Omental fat pad (tissue), 4 donors: ENCODE measurements around the gene KCTD16. TPM values are rescaled to one million over a fixed set of nuclear protein-coding genes. Genes with fewer than 3 reads are reported as not detected.

Experiments
- ATAC-seq: fragments of 150-250 bp; one replicate; pipeline ENCODE4 v1.9.1; 2016; ENCODE audit warnings: mild to moderate bottlenecking, moderate library complexity; ENCODE audit not compliant: low FRiP score
- DNase-seq: peaks from one replicate; pipeline ENCODE4 v3.0.0-alpha.2; 2019; ENCODE audit warnings: low spot score
- total RNA-seq, 4 donors: library from RNA; depleted of rRNA; stranded (reverse); fragments of >200 nt; gene quantifications; one replicate each; pipeline ENCODE4 v1.1.0, GENCODE V29; 2016
- TF ChIP-seq, protein P1 (sequence below), 3 donors: fragments of 450-650 bp; IDR thresholded peaks; one replicate each; pipeline ENCODE4 v1.5.1; 2016 to 2017; ENCODE audit warnings: antibody characterized with exemption in 3 of 3, mild to moderate bottlenecking in 3 of 3, moderate library complexity in 2 of 3

Gene KCTD16
- total RNA-seq, 4 donors from 2014 or later: 0.09 to 0.19 (median 0.16) TPM; not detected in 1

DNA sequence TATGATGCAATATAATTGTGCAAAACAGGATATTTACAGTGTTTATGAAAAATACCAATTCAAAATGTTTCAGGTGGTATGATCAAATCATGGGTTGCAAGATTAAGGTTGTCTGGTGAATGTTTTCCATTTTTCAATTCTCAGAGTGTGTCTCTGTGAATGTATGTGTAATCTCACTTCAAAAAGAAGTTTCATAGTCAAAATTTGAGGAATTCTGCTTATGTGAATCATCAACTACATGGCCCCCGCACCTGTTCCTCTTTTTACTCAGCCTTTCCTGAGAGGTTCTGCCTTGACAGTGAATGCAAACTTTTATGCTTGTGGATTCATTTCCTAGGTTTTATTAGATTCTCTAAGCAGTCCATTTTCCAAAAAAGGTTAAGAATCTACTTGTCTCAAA is 32.1 kb downstream of the KCTD16 start:
- TF ChIP-seq, protein P1, sequence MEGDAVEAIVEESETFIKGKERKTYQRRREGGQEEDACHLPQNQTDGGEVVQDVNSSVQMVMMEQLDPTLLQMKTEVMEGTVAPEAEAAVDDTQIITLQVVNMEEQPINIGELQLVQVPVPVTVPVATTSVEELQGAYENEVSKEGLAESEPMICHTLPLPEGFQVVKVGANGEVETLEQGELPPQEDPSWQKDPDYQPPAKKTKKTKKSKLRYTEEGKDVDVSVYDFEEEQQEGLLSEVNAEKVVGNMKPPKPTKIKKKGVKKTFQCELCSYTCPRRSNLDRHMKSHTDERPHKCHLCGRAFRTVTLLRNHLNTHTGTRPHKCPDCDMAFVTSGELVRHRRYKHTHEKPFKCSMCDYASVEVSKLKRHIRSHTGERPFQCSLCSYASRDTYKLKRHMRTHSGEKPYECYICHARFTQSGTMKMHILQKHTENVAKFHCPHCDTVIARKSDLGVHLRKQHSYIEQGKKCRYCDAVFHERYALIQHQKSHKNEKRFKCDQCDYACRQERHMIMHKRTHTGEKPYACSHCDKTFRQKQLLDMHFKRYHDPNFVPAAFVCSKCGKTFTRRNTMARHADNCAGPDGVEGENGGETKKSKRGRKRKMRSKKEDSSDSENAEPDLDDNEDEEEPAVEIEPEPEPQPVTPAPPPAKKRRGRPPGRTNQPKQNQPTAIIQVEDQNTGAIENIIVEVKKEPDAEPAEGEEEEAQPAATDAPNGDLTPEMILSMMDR (IDR thresholded peaks at IDR 0.05): no peak
- ATAC-seq: no peak
- DNase-seq: no peak

DNA sequence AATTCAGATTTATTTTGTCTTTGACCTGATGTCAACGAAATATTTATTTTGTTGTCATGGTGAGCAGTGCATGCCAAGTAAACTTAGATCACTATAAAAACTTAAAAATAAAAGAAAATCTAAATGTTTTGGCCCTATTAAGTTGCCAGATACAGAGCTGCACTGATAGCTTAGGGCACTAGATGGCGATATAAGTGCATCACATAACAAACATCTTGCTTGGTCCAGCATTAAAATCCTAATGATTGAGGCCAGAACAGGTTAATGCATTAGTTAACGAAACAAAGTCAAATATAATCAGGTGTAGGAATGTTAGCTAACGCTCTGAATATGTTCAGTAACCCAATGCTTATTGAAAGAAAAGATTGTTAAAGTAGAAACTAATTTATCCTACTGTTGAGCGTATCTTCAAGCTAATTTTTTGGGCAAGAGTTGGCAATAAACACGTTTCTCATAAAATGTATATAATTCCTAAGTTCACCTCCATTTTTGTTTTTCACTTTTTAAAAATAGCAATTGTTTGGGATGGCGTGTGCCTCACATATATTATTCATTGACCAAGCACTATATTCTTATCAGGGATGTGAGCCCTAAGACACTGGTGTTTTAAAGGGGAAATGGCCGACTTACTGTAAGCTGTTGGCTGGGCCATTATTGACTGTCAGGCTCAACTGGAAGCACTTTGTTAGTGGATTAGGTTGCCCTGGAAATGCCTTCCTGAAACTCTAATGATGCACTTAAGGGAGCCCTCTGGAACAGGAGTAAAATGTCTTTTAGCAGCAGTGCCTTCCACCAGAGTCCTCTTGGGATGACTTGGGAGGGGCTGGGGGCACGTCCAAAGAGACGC is 33.3 kb downstream of the KCTD16 start:
- TF ChIP-seq, protein P1 (IDR thresholded peaks at IDR 0.05): no peak
- ATAC-seq (peak; percentile 69), DNase-seq (no peak)

DNA sequence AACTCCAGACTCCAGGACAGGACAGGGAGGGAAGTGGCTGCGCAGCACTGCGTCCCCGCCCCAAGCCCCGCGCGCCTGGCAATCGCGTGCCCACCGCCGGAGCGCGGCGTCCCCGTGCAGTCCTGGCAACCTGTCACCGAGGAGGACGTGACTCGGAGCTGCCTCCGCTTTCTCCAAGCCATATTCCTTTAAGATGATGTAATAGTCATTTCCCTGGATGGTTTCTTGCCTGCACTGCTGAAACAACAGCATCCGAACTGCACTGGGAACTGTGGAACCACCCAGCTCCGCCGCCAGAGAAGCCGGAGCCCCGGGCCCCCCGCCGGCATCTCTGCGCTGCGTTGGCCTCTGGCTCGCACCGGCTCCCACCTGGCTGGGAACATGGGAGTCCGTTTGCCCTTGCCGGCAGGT is 34.5 kb downstream of the KCTD16 start:
- DNase-seq: no peak
- TF ChIP-seq, protein P1 (IDR thresholded peaks at IDR 0.05): no peak
- no peak for ATAC-seq

DNA sequence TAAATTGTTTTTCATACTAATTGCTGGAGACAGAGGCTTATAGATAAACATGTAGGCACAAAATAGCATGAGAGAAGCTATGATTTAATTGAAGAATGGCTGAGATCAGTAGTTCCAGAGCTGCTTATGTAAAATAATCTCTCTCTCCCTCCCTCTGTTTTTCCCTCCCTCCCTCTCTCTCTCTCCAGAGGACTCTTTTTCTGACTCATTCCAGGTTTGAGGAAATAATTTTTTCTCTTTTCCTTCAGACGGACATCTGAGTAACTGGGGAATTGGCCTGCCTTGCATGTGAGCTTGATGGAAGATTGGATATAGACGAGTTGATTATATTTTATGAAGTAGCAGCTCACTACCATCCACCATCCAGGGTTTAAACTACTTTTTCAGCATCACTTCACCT is 35.5 kb downstream of the KCTD16 start:
- TF ChIP-seq, protein P1 (IDR thresholded peaks at IDR 0.05): no peak
- ATAC-seq: no peak
- DNase-seq: no peak

DNA sequence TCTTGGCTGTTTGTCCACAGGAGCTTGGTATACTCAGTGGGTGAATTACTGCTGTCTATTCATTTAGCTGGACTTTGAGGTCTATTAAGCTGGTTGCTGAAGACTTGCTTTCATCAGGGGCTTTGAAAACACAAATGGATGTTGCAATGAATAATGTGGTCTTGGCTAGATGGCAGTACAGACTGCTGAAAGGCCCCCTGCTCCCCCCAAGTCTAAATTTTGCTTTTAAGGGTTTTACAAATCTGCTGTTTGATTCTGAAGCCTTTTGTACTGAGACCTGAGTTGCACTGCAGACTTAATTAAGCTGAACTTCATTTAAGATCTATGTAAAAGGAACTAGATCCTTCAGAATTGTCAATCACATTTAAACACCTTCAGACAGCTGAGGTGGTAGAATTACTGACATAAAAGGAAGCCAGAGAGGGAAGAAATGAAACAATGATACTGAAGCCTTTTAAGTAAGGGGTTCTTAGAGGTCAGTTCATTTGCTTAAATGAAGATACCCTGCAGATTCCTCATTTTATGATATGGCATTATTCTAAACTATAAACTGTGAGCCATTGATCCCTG is 37.3 kb downstream of the KCTD16 start:
- TF ChIP-seq, protein P1 (IDR thresholded peaks at IDR 0.05): no peak
- no peak for ATAC-seq

DNA sequence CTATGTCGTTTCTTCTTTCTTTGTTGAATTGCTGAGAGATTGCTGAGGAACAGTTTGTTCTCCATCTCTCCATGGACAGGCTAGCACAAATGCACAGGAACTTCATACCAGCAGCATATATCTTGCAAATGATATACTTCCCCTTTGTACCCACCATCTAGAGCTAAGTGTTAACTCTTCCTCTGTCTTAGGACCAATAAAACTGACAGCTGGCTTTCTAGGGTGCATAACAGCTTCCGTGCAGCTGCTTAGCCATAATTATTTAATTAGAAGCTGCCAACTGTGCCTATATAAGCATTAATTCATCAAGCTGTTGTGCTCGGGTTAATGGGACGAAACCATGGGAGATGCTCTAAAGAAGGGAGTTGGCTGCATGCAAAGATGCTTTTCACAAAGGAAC is 38.7 kb downstream of the KCTD16 start:
- ATAC-seq: no peak
- DNase-seq: no peak
- TF ChIP-seq, protein P1 (IDR thresholded peaks at IDR 0.05): no peak

More for the DNA sequence above, 37.3 kb downstream of the KCTD16 start:
- no peak for DNase-seq

DNA sequence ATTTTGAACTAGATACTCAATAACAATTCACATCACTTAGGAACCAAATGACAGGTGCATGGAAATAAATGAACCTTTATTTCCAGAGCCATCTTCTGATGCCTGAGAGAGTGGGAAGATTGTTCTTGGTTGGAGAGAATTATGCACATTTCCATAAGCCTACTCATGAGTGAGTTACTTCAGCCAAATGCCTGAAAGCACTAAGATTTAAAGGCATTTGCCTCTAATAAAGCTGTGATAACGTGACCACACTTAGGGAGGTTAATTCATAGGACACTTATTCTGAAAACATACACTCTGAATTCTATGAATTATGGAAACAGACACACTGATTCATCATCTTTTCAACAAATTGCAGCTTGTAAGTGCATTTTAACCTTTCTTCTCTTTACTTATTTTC is 40.0 kb downstream of the KCTD16 start:
- TF ChIP-seq, protein P1 (IDR thresholded peaks at IDR 0.05): no peak
- ATAC-seq (no peak), DNase-seq (no peak)
